ENCODE measurements around the gene RSRP1. TPM values are rescaled to one million over a fixed set of nuclear protein-coding genes. Genes with fewer than 3 reads are reported as not detected.

The RSRP1 gene
- total RNA-seq, 1 donor from 2014 or later = 124 TPM

DNA sequence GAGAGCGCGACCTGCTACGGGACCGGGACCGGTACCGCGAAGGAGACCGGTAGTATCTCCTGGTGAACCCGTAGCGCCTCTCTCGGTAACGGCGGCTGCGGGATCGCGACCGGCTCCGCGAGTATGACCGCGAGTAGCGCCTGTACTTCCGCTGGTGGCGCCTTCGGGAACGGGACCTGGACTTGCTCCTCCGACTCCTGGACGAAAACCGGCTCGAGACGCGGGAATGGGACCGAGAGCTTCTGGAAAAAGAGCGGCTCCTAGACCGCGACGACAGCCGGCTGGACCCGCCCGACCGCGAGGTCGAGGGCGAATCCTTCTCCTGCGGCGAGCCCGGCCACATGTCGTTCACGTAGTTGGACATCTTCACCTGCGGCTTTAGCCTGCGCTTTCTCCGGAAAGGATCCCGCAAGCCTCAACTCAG lies 642 bp downstream of the RSRP1 start:
- H3K36me3 Mint-ChIP-seq (ENCODE audit: insufficient read depth) = peaks cover 9% of the 10 kb centered on the region
- H3K4me3 Mint-ChIP-seq (ENCODE audit: low read depth) = peak overlapping the region; percentile 96
- H3K27me3 Mint-ChIP-seq = no peaks in the 10 kb centered on the region
- no peaks in the 10 kb centered on the region for H3K9me3 Mint-ChIP-seq (ENCODE audit: low read depth)
- TF ChIP-seq, protein P1, sequence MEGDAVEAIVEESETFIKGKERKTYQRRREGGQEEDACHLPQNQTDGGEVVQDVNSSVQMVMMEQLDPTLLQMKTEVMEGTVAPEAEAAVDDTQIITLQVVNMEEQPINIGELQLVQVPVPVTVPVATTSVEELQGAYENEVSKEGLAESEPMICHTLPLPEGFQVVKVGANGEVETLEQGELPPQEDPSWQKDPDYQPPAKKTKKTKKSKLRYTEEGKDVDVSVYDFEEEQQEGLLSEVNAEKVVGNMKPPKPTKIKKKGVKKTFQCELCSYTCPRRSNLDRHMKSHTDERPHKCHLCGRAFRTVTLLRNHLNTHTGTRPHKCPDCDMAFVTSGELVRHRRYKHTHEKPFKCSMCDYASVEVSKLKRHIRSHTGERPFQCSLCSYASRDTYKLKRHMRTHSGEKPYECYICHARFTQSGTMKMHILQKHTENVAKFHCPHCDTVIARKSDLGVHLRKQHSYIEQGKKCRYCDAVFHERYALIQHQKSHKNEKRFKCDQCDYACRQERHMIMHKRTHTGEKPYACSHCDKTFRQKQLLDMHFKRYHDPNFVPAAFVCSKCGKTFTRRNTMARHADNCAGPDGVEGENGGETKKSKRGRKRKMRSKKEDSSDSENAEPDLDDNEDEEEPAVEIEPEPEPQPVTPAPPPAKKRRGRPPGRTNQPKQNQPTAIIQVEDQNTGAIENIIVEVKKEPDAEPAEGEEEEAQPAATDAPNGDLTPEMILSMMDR (IDR thresholded peaks at IDR 0.05; ENCODE audit: unreplicated experiment) = no peak
- peak; percentile 24 for DNase-seq (ENCODE audit: low spot score, unreplicated experiment)
- H3K4me1 Mint-ChIP-seq (ENCODE audit: low read depth) = peaks cover 28% of the 10 kb centered on the region
- H3K27ac Mint-ChIP-seq = peak overlapping the region; percentile 99

DNA sequence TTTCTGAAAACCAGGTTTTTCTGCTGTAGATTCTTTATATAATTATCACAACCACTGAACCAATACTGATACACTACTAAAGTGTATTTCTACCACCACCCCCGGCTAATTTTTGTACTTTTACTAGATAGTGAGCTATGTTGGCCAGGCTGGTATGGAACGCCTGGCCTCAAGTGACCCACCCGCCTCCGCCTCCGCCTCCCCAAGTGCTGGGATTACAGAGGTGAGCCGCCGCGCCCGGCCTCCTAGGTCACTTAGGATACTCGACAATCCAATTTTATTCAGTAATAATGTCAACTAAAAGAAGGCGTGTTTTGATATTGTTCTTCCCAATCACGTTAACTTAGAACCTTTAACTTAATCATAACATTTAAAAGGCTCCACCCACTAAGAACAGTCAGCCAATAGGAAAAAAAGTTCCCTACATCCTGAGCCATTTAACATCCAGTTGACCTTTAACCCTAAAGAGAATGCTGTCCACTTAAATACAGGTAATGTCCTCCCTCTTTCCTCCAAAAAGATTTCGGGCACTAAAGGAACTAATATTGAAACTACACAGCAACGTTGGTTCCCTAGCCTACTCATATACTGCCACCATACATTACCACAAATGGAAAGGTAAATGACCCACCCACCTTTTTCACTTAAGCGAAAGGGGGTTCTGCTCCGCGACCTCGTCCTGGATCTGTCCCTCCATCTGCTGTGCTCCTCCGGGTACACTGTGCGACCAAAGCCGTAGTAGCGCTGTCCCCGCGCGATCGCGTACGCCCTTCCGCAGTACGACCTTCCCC lies 1.2 kb downstream of the RSRP1 start:
- Mint-ChIP-seq H3K27ac (peak overlapping the region; percentile 99), H3K27me3 (no peaks in the 10 kb centered on the region), H3K4me1 (ENCODE audit: low read depth) (peaks cover 28% of the 10 kb centered on the region), H3K36me3 (ENCODE audit: insufficient read depth) (peaks cover 9% of the 10 kb centered on the region), H3K4me3 (ENCODE audit: low read depth) (peak overlapping the region; percentile 96), H3K9me3 (ENCODE audit: low read depth) (no peaks in the 10 kb centered on the region)
- TF ChIP-seq, protein P1 (IDR thresholded peaks at IDR 0.05; ENCODE audit: unreplicated experiment) = no peak
- no peak for DNase-seq (ENCODE audit: low spot score, unreplicated experiment)

DNA sequence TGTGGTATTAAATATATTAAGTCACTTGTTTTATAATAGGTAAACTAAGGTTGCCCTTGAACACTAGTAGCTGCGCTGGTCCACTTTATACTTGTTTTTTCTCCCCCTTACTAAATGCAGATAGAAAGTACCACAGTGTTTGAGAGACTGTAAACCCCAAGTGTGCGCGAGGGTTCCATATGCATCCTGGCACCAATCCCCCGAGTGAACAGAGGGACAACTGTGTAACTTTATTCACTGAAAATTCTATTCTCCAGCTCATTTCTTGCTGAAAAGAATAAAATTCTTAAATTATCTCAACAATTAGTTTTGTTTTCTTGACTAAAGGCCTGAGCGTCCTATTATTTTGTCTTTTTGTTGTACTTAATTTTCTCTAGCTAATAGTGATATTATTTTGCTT lies 1.9 kb downstream of the RSRP1 start:
- H3K27ac Mint-ChIP-seq = peak overlapping the region; percentile 99
- no peak for DNase-seq (ENCODE audit: low spot score, unreplicated experiment)
- peaks cover 31% of the 10 kb centered on the region for H3K4me1 Mint-ChIP-seq (ENCODE audit: low read depth)
- H3K4me3 Mint-ChIP-seq (ENCODE audit: low read depth) = peak overlapping the region; percentile 96
- H3K36me3 Mint-ChIP-seq (ENCODE audit: insufficient read depth) = peaks cover 9% of the 10 kb centered on the region
- H3K9me3 Mint-ChIP-seq (ENCODE audit: low read depth) = no peaks in the 10 kb centered on the region
- TF ChIP-seq, protein P1 (IDR thresholded peaks at IDR 0.05; ENCODE audit: unreplicated experiment) = no peak
- H3K27me3 Mint-ChIP-seq = no peaks in the 10 kb centered on the region

DNA sequence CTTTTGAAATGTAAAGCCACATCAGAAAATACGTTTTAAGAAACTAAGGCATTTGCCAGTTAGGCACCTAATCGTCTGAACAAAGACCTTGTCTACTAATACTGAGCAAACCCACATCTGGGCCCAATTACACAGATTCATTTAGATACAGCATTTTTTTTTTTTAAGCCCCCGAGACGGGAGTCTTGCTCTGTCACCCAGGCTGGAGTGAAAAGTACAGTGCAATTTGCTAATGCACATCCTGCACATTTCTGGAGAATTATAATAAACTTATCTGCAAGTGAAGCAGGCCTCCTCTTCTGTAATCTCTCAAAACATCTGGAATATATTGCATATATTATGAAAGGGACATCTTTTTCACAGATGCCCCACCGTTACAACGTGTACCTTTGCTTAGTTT lies 3.3 kb downstream of the RSRP1 start:
- TF ChIP-seq, protein P1 (IDR thresholded peaks at IDR 0.05; ENCODE audit: unreplicated experiment) = no peak
- H3K4me1 Mint-ChIP-seq (ENCODE audit: low read depth) = peaks cover 31% of the 10 kb centered on the region
- peak overlapping the region; percentile 5 for H3K27ac Mint-ChIP-seq
- no peaks in the 10 kb centered on the region for H3K27me3 Mint-ChIP-seq
- no peaks in the 10 kb centered on the region for H3K9me3 Mint-ChIP-seq (ENCODE audit: low read depth)
- no peak for DNase-seq (ENCODE audit: low spot score, unreplicated experiment)
- H3K36me3 Mint-ChIP-seq (ENCODE audit: insufficient read depth) = peaks cover 9% of the 10 kb centered on the region
- H3K4me3 Mint-ChIP-seq (ENCODE audit: low read depth) = no peak overlapping the region

DNA sequence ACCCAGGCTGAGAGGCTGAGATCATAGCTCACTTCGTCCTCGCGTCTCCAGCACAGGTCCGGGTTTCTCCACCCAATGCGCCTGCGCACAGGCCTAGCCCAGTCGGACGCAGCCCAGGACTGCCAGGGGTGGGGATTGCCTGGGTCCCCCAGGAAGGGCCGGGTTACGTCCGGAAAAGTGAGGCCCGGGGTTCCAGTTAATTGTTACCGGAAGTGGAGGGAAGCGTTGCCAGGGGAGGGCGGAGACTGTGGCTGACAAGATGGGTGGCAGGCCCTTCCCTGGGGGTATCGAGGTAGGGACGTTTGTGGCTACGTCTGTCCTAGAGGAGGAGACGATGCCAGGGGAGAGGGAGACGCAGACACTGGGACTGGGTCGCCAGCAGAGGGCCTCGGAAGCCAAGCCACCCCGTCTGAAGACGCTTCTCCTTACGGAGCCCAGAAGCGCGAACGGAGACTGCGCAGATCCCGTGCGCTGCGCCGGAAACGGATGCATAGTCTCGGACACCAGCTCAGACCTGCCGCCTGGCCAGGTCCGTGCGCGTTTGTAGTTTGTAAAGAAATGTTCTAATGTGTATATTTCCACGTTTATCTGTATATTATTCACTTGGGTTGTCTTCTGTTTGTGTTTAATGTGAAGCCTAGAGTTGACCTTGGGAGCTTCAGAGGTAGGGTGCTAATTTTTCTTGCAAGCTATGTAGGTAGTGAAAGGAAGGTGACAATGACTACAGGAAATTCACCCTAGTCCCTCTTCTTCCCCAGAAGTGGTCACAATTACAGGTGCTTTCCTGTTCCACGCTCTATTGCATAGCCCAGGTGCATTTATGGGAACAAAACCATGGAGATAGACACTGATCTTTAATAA lies 7.3 kb downstream of the RSRP1 start:
- H3K4me3 Mint-ChIP-seq (ENCODE audit: low read depth) = peak overlapping the region; percentile 88
- DNase-seq (ENCODE audit: low spot score, unreplicated experiment) = peak; percentile 74
- no peaks in the 10 kb centered on the region for H3K9me3 Mint-ChIP-seq (ENCODE audit: low read depth)
- no peaks in the 10 kb centered on the region for H3K27me3 Mint-ChIP-seq
- peaks cover 9% of the 10 kb centered on the region for H3K36me3 Mint-ChIP-seq (ENCODE audit: insufficient read depth)
- TF ChIP-seq, protein P1 (IDR thresholded peaks at IDR 0.05; ENCODE audit: unreplicated experiment) = peak; percentile 66
- H3K4me1 Mint-ChIP-seq (ENCODE audit: low read depth) = peaks cover 10% of the 10 kb centered on the region
- peak overlapping the region; percentile 95 for H3K27ac Mint-ChIP-seq

All from progenitor cell of endocrine pancreas (in vitro differentiated cells).